OCI-LY3 (cell line): ENCODE measurements around the gene DCAKD.

Experiments used
- H2AFZ ChIP-seq: fragments of 200-600, 300-600 bp; shearing (Covaris generic); 2 replicates; pipeline ENCODE4 v1.6.0; 2014; ENCODE audit warnings: antibody characterized with exemption, low read depth, low read length
- H3K27ac ChIP-seq: fragments of 200-600, 300-600 bp; sonication (generic); 2 replicates; pipeline ENCODE4 v1.5.1; 2014; ENCODE audit warnings: mild to moderate bottlenecking, low read length, moderate library complexity, mixed read lengths
- H3K27me3 ChIP-seq: fragments of 200-600, 300-600 bp; sonication (generic); 2 replicates; pipeline ENCODE4 v1.6.1; 2014; ENCODE audit warnings: low read depth, low read length, mixed read lengths
- H3K36me3 ChIP-seq: fragments of 200-600, 300-600 bp; sonication (generic); replicated peaks from 2 replicates; pipeline ENCODE3; 2014; ENCODE audit warnings: low read depth, low read length, mixed read lengths
- H3K4me1 ChIP-seq: fragments of 300-600, 200-600 bp; sonication (generic); 2 replicates; pipeline ENCODE4 v1.6.1; 2014; ENCODE audit warnings: low read length, mixed read lengths
- H3K4me2 ChIP-seq: fragments of 200-600, 300-600 bp; sonication (generic); 2 replicates; pipeline ENCODE4 v1.6.1; 2014; ENCODE audit warnings: low read length, mixed read lengths
- H3K4me3 ChIP-seq: fragments of 300-600, 200-600 bp; sonication (generic); 2 replicates; pipeline ENCODE4 v1.5.1; 2014; ENCODE audit warnings: antibody characterized with exemption, mild to moderate bottlenecking, low read length, moderate library complexity
- H3K79me2 ChIP-seq: fragments of 300-600, 200-600 bp; shearing (Covaris generic); 2 replicates; pipeline ENCODE4 v1.6.1; 2014; ENCODE audit warnings: mild to moderate bottlenecking, low read length, mixed read lengths
- H3K9ac ChIP-seq: fragments of 300-600, 200-600 bp; shearing (Covaris generic); 2 replicates; pipeline ENCODE4 v1.6.0; 2014; ENCODE audit warnings: mild to moderate bottlenecking, low read length, moderate library complexity
- H3K9me3 ChIP-seq: fragments of 200-600, 300-600 bp; shearing (Covaris generic); 2 replicates; pipeline ENCODE4 v1.6.1; 2014; ENCODE audit warnings: low read length, mixed read lengths; ENCODE audit not compliant: insufficient read depth
- H4K20me1 ChIP-seq: fragments of 200-600, 300-600 bp; sonication (generic); 2 replicates; pipeline ENCODE4 v1.6.1; 2016; ENCODE audit warnings: low read length, mixed read lengths; ENCODE audit not compliant: insufficient read depth
- CTCF ChIP-seq: fragments of 200-600, 300-600 bp; sonication (generic); IDR thresholded peaks from 2 replicates; pipeline ENCODE4 v1.5.1; 2014; ENCODE audit warnings: antibody characterized with exemption, low read length, low read depth
- EZH2phosphoT487 ChIP-seq: fragments of 200-600 bp; shearing (Covaris generic); IDR thresholded peaks from 2 replicates; pipeline ENCODE4 v1.6.1; 2018; ENCODE audit warnings: antibody characterized with exemption, mixed run types, low read depth

DCAKD gene

GRCh38 chr17:45096926-45097325, 45.5 kb upstream of the DCAKD start:
- H3K79me2 ChIP-seq: peaks cover 7% of the 10 kb centered on the region; the same call in 1 of the 2 replicates
- H3K4me3 ChIP-seq: no peak overlapping the region
- peaks cover 55% of the 10 kb centered on the region for H3K36me3 ChIP-seq
- H3K4me1 ChIP-seq: peaks cover 15% of the 10 kb centered on the region
- TF ChIP-seq EZH2phosphoT487: no peak
- no peak for TF ChIP-seq CTCF
- peak overlapping the region; percentile 27; the same call in 1 of the 2 replicates for H3K9ac ChIP-seq
- H2AFZ ChIP-seq: no peak overlapping the region
- peak overlapping the region; percentile 67; the same call in 1 of the 2 replicates for H3K27ac ChIP-seq
- no peak overlapping the region; the same call in 1 of the 2 replicates for H3K4me2 ChIP-seq
- no peaks in the 10 kb centered on the region for H4K20me1 ChIP-seq
- H3K27me3 ChIP-seq: no peaks in the 10 kb centered on the region
- H3K9me3 ChIP-seq: no peaks in the 10 kb centered on the region

- H3K9me3 ChIP-seq: no peaks in the 10 kb centered on the region
- H3K4me1 ChIP-seq: peaks cover 15% of the 10 kb centered on the region
- H3K9ac ChIP-seq: peak overlapping the region; percentile 27; the same call in 1 of the 2 replicates
- no peaks in the 10 kb centered on the region for H4K20me1 ChIP-seq
- peaks cover 58% of the 10 kb centered on the region for H3K36me3 ChIP-seq
- no peak overlapping the region for H2AFZ ChIP-seq
- H3K27me3 ChIP-seq: no peaks in the 10 kb centered on the region
- TF ChIP-seq CTCF (peak; percentile 87), EZH2phosphoT487 (no peak)
- H3K27ac ChIP-seq: peak overlapping the region; percentile 67
- H3K79me2 ChIP-seq: peaks cover 9% of the 10 kb centered on the region
- H3K4me2 ChIP-seq: peak overlapping the region; percentile 52
- H3K4me3 ChIP-seq: no peak overlapping the region
These were observed 44.7 kb upstream of the DCAKD start for GRCh38 chr17:45096141-45096540.

- no peak overlapping the region for H3K27ac ChIP-seq
- no peaks in the 10 kb centered on the region for H4K20me1 ChIP-seq
- H3K4me2 ChIP-seq: no peak overlapping the region
- H3K4me3 ChIP-seq: no peak overlapping the region
- no peaks in the 10 kb centered on the region for H3K27me3 ChIP-seq
- H3K36me3 ChIP-seq: peaks cover 59% of the 10 kb centered on the region
- no peak overlapping the region for H2AFZ ChIP-seq
- TF ChIP-seq EZH2phosphoT487: no peak
- no peak for TF ChIP-seq CTCF
- H3K79me2 ChIP-seq: peaks cover 27% of the 10 kb centered on the region
- H3K9me3 ChIP-seq: no peaks in the 10 kb centered on the region
- H3K4me1 ChIP-seq: peaks cover 27% of the 10 kb centered on the region
- H3K9ac ChIP-seq: no peak overlapping the region
These were observed 42.1 kb upstream of the DCAKD start for GRCh38 chr17:45093444-45094110.

- Histone ChIP-seq H3K4me1 (peaks cover 33% of the 10 kb centered on the region), H3K4me2 (no peak overlapping the region), H3K79me2 (peaks cover 31% of the 10 kb centered on the region), H3K36me3 (peaks cover 56% of the 10 kb centered on the region), H3K4me3 (no peak overlapping the region), H3K27me3 (no peaks in the 10 kb centered on the region), H4K20me1 (no peaks in the 10 kb centered on the region), H3K27ac (no peak overlapping the region), H3K9me3 (no peaks in the 10 kb centered on the region), H2AFZ (no peak overlapping the region), H3K9ac (no peak overlapping the region)
- no peak for TF ChIP-seq CTCF
- TF ChIP-seq EZH2phosphoT487: no peak
These were observed 41.5 kb upstream of the DCAKD start for GRCh38 chr17:45092911-45093430.
